K562 (cell line): ENCODE data around the gene SLCO3A1. TPM values are rescaled to one million over a fixed set of nuclear protein-coding genes. Genes with fewer than 3 reads are reported as not detected.

ENCODE experiments used
- ATAC-seq: fragments of 200-7000 bp; cut with Tn5 transposase; 3 replicates; pipeline ENCODE4 v1.9.1; 2020; ENCODE audit warnings: moderate library complexity
- BruUV-seq: library from RNA; stranded (reverse); fragments of 400-500 nt; replicated peaks from 2 replicates; lab custom pipeline; 2021; lab: Mats Ljungman, UMichigan
- CTCF ChIA-PET: fragments of 300-600 bp; formaldehyde crosslinking; extraction: SDS; loops from one replicate; lab custom pipeline; 2021; ENCODE audit warnings: low intra/inter-chr PET ratio; lab: Yijun Ruan, JAX
- POLR2A ChIA-PET: fragments of 300-600, 350-650 bp; sonication (Branson Sonifier 250); formaldehyde crosslinking; extraction: SDS; loops from one replicate; lab custom pipeline; 2021; ENCODE audit warnings: antibody characterized with exemption, inconsistent platforms; lab: Yijun Ruan, JAX
- DNase-seq, 4 experiments: peaks; one replicate each; pipeline versions ENCODE4 v3.0.0 to v3.0.0-alpha.2; 2011 to 2018; ENCODE audit warnings: low spot score in 3 of 4, mixed read lengths in 3 of 4; ENCODE audit errors: extremely low read depth in 1 of 4
- FAIRE-seq: peaks from 2 replicates; lab custom pipeline; 2011; peaks lifted over from hg19 to GRCh38; lab: Jason Lieb, UNC
- H2AFZ ChIP-seq: 2 replicates; pipeline ENCODE4 v1.6.0; 2011; ENCODE audit warnings: low read depth, low read length, control low read depth, inconsistent platforms
- H3K27ac ChIP-seq: fragments of 200-600 bp; 3 replicates; pipeline ENCODE4 v1.8.0; 2011; ENCODE audit warnings: low read depth, mild to moderate bottlenecking, control low read depth, inconsistent platforms, low read length, moderate library complexity, mixed read lengths; ENCODE audit errors: extremely low read depth
- H3K27me3 ChIP-seq, 2 experiments: fragments of 300-600 bp in 1 of 2; 2 replicates in 1 of 2; 3 replicates in 1 of 2; pipeline versions ENCODE4 v1.6.0 to v1.8.0; 2011; ENCODE audit warnings: inconsistent platforms in 2 of 2, low read length in 2 of 2, mild to moderate bottlenecking in 1 of 2, mixed read lengths in 1 of 2, moderate library complexity in 1 of 2; ENCODE audit not compliant: control insufficient read depth in 2 of 2, insufficient read depth in 2 of 2
- H3K36me3 ChIP-seq: fragments of 300-600 bp; 3 replicates; pipeline ENCODE4 v1.8.0; 2011; ENCODE audit warnings: mild to moderate bottlenecking, low read length, inconsistent platforms; ENCODE audit not compliant: control insufficient read depth, insufficient read depth
- H3K4me1 ChIP-seq, 2 experiments: fragments of 200-600 bp in 1 of 2; replicated peaks in 1 of 2; 2 replicates in 1 of 2; 3 replicates in 1 of 2; pipeline versions ENCODE4 v1.5.1 to v1.8.0; 2011; ENCODE audit warnings: inconsistent platforms in 2 of 2, low read length in 2 of 2, mild to moderate bottlenecking in 1 of 2, mixed read lengths in 1 of 2, moderate library complexity in 1 of 2; ENCODE audit not compliant: control insufficient read depth in 2 of 2, insufficient read depth in 2 of 2
- H3K4me2 ChIP-seq: 2 replicates; pipeline ENCODE4 v1.6.1; 2011; ENCODE audit warnings: low read length, control low read depth, inconsistent platforms, mixed read lengths; ENCODE audit not compliant: insufficient read depth
- H3K4me3 ChIP-seq: fragments of 200-600 bp; sonication (generic), shearing (Covaris generic); 2 replicates; pipeline ENCODE4 v1.5.1; 2016; ENCODE audit warnings: control low read depth, inconsistent platforms
- H3K79me2 ChIP-seq: fragments of 200-600 bp; 3 replicates; pipeline ENCODE4 v1.8.0; 2011; ENCODE audit warnings: low read length, inconsistent platforms; ENCODE audit not compliant: control insufficient read depth, insufficient read depth
- H3K9ac ChIP-seq, 2 experiments: 2 replicates each; pipeline versions ENCODE4 v1.6.0 to v1.6.1; 2011; ENCODE audit warnings: low read depth in 2 of 2, low read length in 2 of 2, control low read depth in 1 of 2, inconsistent platforms in 1 of 2, mild to moderate bottlenecking in 1 of 2, mixed read lengths in 1 of 2; ENCODE audit not compliant: insufficient read depth in 1 of 2
- H3K9me1 ChIP-seq: one replicate; pipeline ENCODE4 v1.6.0; 2011; ENCODE audit warnings: inconsistent platforms, mild to moderate bottlenecking, low read length, moderate library complexity; ENCODE audit not compliant: control insufficient read depth, insufficient read depth
- H3K9me3 ChIP-seq: replicated peaks from 2 replicates; pipeline ENCODE4 v1.5.1; 2011; ENCODE audit warnings: low read depth, low read length, inconsistent platforms; ENCODE audit not compliant: control insufficient read depth, insufficient read depth
- H4K20me1 ChIP-seq: replicated peaks from 2 replicates; pipeline ENCODE4 v1.6.1; 2011; ENCODE audit warnings: low read length, inconsistent platforms, mixed read lengths; ENCODE audit not compliant: control insufficient read depth, insufficient read depth
- ADNP ChIP-seq: fragments of 200-800 bp; sonication (Bioruptor generic); IDR thresholded peaks from 2 replicates; pipeline ENCODE4 v1.6.1; 2016; ENCODE audit warnings: missing genetic modification characterization, missing compliant biosample characterization
- CEBPB ChIP-seq: fragments of 450-650 bp; IDR thresholded peaks from 2 replicates; pipeline ENCODE4 v1.6.1; 2016; ENCODE audit warnings: missing genetic modification characterization, missing compliant biosample characterization
- GABPA ChIP-seq: fragments of 200-800 bp; sonication (Bioruptor generic); conservative IDR thresholded peaks from 2 replicates; pipeline ENCODE4 v1.6.1; 2016; ENCODE audit warnings: low read depth, missing genetic modification characterization, missing compliant biosample characterization
- MYBL2 ChIP-seq, 2 experiments: fragments of 450-650 bp in 1 of 2; sonication (generic) in 1 of 2; formaldehyde crosslinking in 1 of 2; IDR thresholded peaks; 2 replicates each; pipeline versions ENCODE4 v1.6.1 to v1.8.1; 2017 to 2022; ENCODE audit warnings: borderline replicate concordance in 1 of 2, inconsistent platforms in 1 of 2, low read depth in 1 of 2, mild to moderate bottlenecking in 1 of 2, missing genetic modification reagents in 1 of 2, moderate library complexity in 1 of 2
- PTBP1 ChIP-seq: fragments of 200-400 bp; formaldehyde crosslinking; IDR thresholded peaks from 2 replicates; pipeline ENCODE4 v1.6.1; 2017; ENCODE audit warnings: low read depth, low read length
- TGIF2 ChIP-seq: sonication (generic); formaldehyde crosslinking; IDR thresholded peaks from 2 replicates; pipeline ENCODE4 v1.8.1; 2022; ENCODE audit warnings: mild to moderate bottlenecking, missing genetic modification reagents, moderate library complexity
- ZBTB7A ChIP-seq: IDR thresholded peaks from 2 replicates; pipeline ENCODE4 v1.6.1; 2011; ENCODE audit warnings: low read depth, mild to moderate bottlenecking, low read length, moderate library complexity, borderline replicate concordance; ENCODE audit not compliant: control insufficient read depth
- ZNF3 ChIP-seq: fragments of 250-450 bp; sonication (Bioruptor Pico); IDR thresholded peaks from 2 replicates; pipeline ENCODE4 v1.5.0; 2021; ENCODE audit warnings: mild to moderate bottlenecking, moderate library complexity
- WGBS: fragments of 100-300 bp; shearing (Covaris generic); methylation state at CpG from one replicate; pipeline ENCODE4 v1.1.6; 2016; ENCODE audit warnings: low coverage, mixed read lengths; ENCODE audit not compliant: insufficient coverage; ENCODE audit errors: missing lambda C conversion rate; 5-methylcytosine and 5-hydroxymethylcytosine counted together
- in situ Hi-C: fragments of 300-500 bp; cut with MboI; formaldehyde crosslinking; loops from 4 replicates; pipeline ENCODE4 v1.15.0; 2018; ENCODE audit warnings: inconsistent platforms, mixed read lengths
- intact Hi-C: fragments of 100-400 bp; cut with micrococcal nuclease; formaldehyde crosslinking; loops from 2 replicates; pipeline ENCODE4 v1.14.2; 2022
- polyA plus RNA-seq, 8 experiments: library from polyadenylated mRNA; depleted of rRNA in 4 of 8; stranded (reverse) in 5 of 8; unstranded in 3 of 8; fragments of >200 nt; fragmentation: Nextera tagmentation in 2 of 8; fragmentation: Illumina TruSeq in 1 of 8; extraction: Ambion mirVana in 2 of 8; extraction: Trizol in 1 of 8; gene quantifications; 2 replicates each; pipeline versions ENCODE4 v1.2.1 to v1.2.3, GENCODE V29; 2011 to 2014; ENCODE audit warnings: inconsistent platforms in 1 of 8, missing spikeins in 1 of 8
- total RNA-seq, 7 experiments: library from RNA; depleted of rRNA in 6 of 7; stranded (reverse); fragments of >200 nt in 6 of 7; fragmentation: Illumina TruSeq in 2 of 7; extraction: Trizol in 2 of 7; gene quantifications; 2 replicates each; pipeline versions ENCODE4 v1.2.1 to v1.2.3, GENCODE V29; 2011 to 2021; ENCODE audit warnings: low replicate concordance in 1 of 7

Gene SLCO3A1
- total and polyA plus RNA-seq, 9 of the 15 experiments (the other 6 are each of a cell fraction or from before 2014, with no cell fraction given), result 0.01 to 0.84 (median 0.06) TPM; not detected in 3

DNA sequence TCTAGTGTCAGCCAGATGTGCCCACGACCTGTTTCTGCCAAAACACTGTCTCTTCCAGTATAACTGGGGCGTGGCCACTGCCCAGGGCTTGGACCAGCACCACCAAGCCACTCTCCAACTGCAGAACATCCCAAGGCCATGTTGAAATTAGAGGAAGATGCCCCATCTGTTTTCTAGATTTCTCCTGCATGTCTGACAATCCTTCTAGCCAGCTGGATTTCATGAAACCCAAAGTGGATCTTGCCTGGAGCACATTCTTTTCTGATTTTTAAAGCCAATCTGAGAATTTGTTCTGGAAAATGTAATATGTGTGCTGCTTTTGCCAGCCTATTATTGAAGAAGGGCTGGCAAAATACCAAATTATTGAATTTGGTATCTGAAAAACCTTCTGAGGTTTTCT is 182.5 kb downstream of the SLCO3A1 start:
- no peaks in the 10 kb centered on the region for H3K36me3 ChIP-seq
- H3K27ac ChIP-seq, result no peak overlapping the region
- no peak overlapping the region for H3K4me3 ChIP-seq
- H4K20me1 ChIP-seq, result no peaks in the 10 kb centered on the region
- FAIRE-seq, result no peak
- no TSS peak for BruUV-seq
- H2AFZ ChIP-seq, result no peak overlapping the region
- no peaks in the 10 kb centered on the region; a peak in 1 of 5 replicates for H3K27me3 ChIP-seq
- H3K79me2 ChIP-seq, result no peaks in the 10 kb centered on the region
- ChIA-PET CTCF (interaction anchor here (0.6 kb wide), 1 partner anchor 71 kb away, joined by 3 read pairs; no protein-coding TSS in a partner anchor), POLR2A (no interaction called here)
- no peak for DNase-seq
- intact Hi-C loops (no loop called here), in situ Hi-C loops (no loop called here)
- no peak overlapping the region for H3K4me2 ChIP-seq
- WGBS, result 0% methylated on average over 1 of the region's 2 CpGs
- no peak overlapping the region for H3K9ac ChIP-seq
- TF ChIP-seq CEBPB (tag), result no peak
- TF ChIP-seq ZNF3, result no peak
- TF ChIP-seq ZBTB7A, result no peak
- no peak for TF ChIP-seq MYBL2 (IDR thresholded peaks at IDR 0.05; ENCODE audit: low read depth)
- TF ChIP-seq MYBL2 (CRISPR knock-in tag; IDR thresholded peaks at IDR 0.05; ENCODE audit: borderline replicate concordance), result no peak
- no peak for TF ChIP-seq GABPA (tag)
- no peak for TF ChIP-seq TGIF2 (CRISPR knock-in tag)
- no peak for TF ChIP-seq ADNP (tag)
- TF ChIP-seq PTBP1, result no peak
- no peaks in the 10 kb centered on the region for H3K4me1 ChIP-seq
- no peak for ATAC-seq
- no peaks in the 10 kb centered on the region for H3K9me3 ChIP-seq
- no peaks in the 10 kb centered on the region for H3K9me1 ChIP-seq
